Prostate gland (tissue), 2 donors: ENCODE measurements around the gene SORBS1. TPM values are rescaled to one million over a fixed set of nuclear protein-coding genes. Genes with fewer than 3 reads are reported as not detected.

Experiments used
- DNase-seq: peaks from one replicate; pipeline ENCODE4 v3.0.0-alpha.2; 2019; ENCODE audit warnings: low spot score
- H3K27ac ChIP-seq, 2 donors: fragments of 200-600 bp; sonication (generic); 2 replicates each; pipeline ENCODE4 v1.5.1; 2017 to 2019
- H3K27me3 ChIP-seq: fragments of 200-600 bp; sonication (generic); replicated peaks from 2 replicates; pipeline ENCODE4 v1.5.1; 2019; ENCODE audit not compliant: insufficient read depth
- H3K36me3 ChIP-seq, 2 donors: fragments of 200-600 bp; sonication (generic); 1 replicate in 1 of 2; 2 replicates in 1 of 2; pipeline versions ENCODE4 v1.5.1 to v1.8.1; 2017 to 2019
- H3K4me1 ChIP-seq: fragments of 200-600 bp; sonication (generic); replicated peaks from 2 replicates; pipeline ENCODE4 v1.5.1; 2019
- H3K4me3 ChIP-seq, 2 donors: fragments of 200-600 bp; sonication (generic); 2 replicates each; pipeline ENCODE4 v1.5.1; 2017 to 2019
- H3K9me3 ChIP-seq: fragments of 200-600 bp; sonication (generic); 2 replicates; pipeline ENCODE4 v1.5.1; 2017
- POLR2A ChIP-seq: fragments of 450-650 bp; IDR thresholded peaks from one replicate; pipeline ENCODE4 v1.6.1; 2016; ENCODE audit warnings: antibody characterized with exemption, mild to moderate bottlenecking
- POLR2AphosphoS5 ChIP-seq: sonication (generic); formaldehyde crosslinking; IDR thresholded peaks from one replicate; pipeline ENCODE4 v1.6.1; 2017; ENCODE audit warnings: antibody characterized with exemption
- WGBS: methylation state at CpG from one replicate; pipeline ENCODE4 v1.1.5; 2018; 5-methylcytosine and 5-hydroxymethylcytosine counted together
- intact Hi-C: fragments of 100-400 bp; cut with DNase I; formaldehyde crosslinking; loops from one replicate; pipeline ENCODE4 v1.14.2; 2022
- total RNA-seq, 2 donors: library from RNA; depleted of rRNA; stranded (reverse); fragments of >200 nt; gene quantifications; one replicate each; pipeline ENCODE4 v1.1.0, GENCODE V29; 2016
- TF ChIP-seq, protein P1 (sequence below), 4 experiments: fragments of 200-600 bp in 2 of 4; fragments of 450-650 bp in 2 of 4; sonication (generic) in 2 of 4; IDR thresholded peaks; 1 replicate in 3 of 4; 2 replicates in 1 of 4; pipeline ENCODE4 v1.5.1; 2016 to 2019; ENCODE audit warnings: antibody characterized with exemption in 4 of 4, mild to moderate bottlenecking in 2 of 4, moderate library complexity in 2 of 4

Gene SORBS1
- total RNA-seq, 2 donors from 2014 or later: 84.6 to 189 TPM

- intact Hi-C loops: no loop called here
- WGBS: 19% methylated on average over 13 of the region's 13 CpGs
- no peaks in the 10 kb centered on the region for H3K27me3 ChIP-seq
- no peak overlapping the region for H3K4me3 ChIP-seq
- no peaks in the 10 kb centered on the region for H3K4me1 ChIP-seq
- TF ChIP-seq POLR2AphosphoS5 (peak; percentile 88), POLR2A (no peak)
- peak overlapping the region; percentile 61 to 74 for H3K27ac ChIP-seq
- no peaks in the 10 kb centered on the region for H3K36me3 ChIP-seq
- DNase-seq: peak; percentile 68
- H3K9me3 ChIP-seq: no peaks in the 10 kb centered on the region
Measured at GRCh38 chr10:95273393-95274312, 287.5 kb downstream of the SORBS1 start.

GRCh38 chr10:95268438-95268837 is 292.7 kb downstream of the SORBS1 start:
- peak overlapping the region; percentile 42 to 45 for H3K27ac ChIP-seq
- intact Hi-C loops: no loop called here
- TF ChIP-seq, protein P1, sequence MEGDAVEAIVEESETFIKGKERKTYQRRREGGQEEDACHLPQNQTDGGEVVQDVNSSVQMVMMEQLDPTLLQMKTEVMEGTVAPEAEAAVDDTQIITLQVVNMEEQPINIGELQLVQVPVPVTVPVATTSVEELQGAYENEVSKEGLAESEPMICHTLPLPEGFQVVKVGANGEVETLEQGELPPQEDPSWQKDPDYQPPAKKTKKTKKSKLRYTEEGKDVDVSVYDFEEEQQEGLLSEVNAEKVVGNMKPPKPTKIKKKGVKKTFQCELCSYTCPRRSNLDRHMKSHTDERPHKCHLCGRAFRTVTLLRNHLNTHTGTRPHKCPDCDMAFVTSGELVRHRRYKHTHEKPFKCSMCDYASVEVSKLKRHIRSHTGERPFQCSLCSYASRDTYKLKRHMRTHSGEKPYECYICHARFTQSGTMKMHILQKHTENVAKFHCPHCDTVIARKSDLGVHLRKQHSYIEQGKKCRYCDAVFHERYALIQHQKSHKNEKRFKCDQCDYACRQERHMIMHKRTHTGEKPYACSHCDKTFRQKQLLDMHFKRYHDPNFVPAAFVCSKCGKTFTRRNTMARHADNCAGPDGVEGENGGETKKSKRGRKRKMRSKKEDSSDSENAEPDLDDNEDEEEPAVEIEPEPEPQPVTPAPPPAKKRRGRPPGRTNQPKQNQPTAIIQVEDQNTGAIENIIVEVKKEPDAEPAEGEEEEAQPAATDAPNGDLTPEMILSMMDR (IDR thresholded peaks at IDR 0.05): no peak
- TF ChIP-seq POLR2AphosphoS5: peak; percentile 10
- no peaks in the 10 kb centered on the region for H3K36me3 ChIP-seq
- no peaks in the 10 kb centered on the region for H3K27me3 ChIP-seq
- H3K9me3 ChIP-seq: no peaks in the 10 kb centered on the region
- no peaks in the 10 kb centered on the region for H3K4me1 ChIP-seq
- no peak for DNase-seq
- no peak overlapping the region for H3K4me3 ChIP-seq
- WGBS: 64% methylated on average over 12 of the region's 12 CpGs

- WGBS: 92% methylated on average over 3 of the region's 3 CpGs
- Histone ChIP-seq H3K9me3 (no peaks in the 10 kb centered on the region), H3K36me3 (no peaks in the 10 kb centered on the region), H3K27me3 (no peaks in the 10 kb centered on the region), H3K27ac (no peak overlapping the region), H3K4me3 (no peak overlapping the region), H3K4me1 (no peaks in the 10 kb centered on the region)
- intact Hi-C loops: no loop called here
- no peak for TF ChIP-seq POLR2AphosphoS5
- TF ChIP-seq, protein P1 (IDR thresholded peaks at IDR 0.05): no peak
- no peak for DNase-seq
Measured at GRCh38 chr10:95267251-95267650, 293.9 kb downstream of the SORBS1 start.

GRCh38 chr10:95266674-95267095 is 294.5 kb downstream of the SORBS1 start:
- WGBS: 17% methylated on average over 1 of the region's 1 CpG
- Histone ChIP-seq H3K4me1 (no peaks in the 10 kb centered on the region), H3K27me3 (no peaks in the 10 kb centered on the region), H3K36me3 (no peaks in the 10 kb centered on the region), H3K4me3 (no peak overlapping the region), H3K27ac (peak overlapping the region; percentile 0 to 26), H3K9me3 (no peaks in the 10 kb centered on the region)
- TF ChIP-seq, protein P1 (IDR thresholded peaks at IDR 0.05): no peak
- peak; percentile 2 for TF ChIP-seq POLR2A
- TF ChIP-seq POLR2AphosphoS5: peak; percentile 61
- intact Hi-C loops: no loop called here
- DNase-seq: no peak

DNA sequence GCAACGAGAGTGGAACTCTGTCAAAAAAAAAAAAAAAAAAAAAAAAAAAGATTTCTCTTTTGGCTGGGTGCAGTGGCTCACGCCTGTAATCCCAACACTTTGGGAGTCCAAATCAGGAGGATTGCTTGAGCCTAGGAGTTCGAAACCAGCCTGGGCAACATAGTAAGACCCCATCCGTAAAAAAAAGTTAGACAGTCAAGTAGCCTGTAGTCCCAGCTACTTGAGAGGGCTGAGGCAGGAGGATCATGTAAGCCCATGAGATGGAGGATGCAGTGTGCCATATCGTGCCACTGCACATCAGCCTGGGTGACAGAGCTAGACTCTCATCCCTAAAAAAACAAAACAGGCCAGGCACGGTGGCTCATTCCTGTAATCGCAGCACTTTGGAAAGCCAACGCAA is 295.6 kb downstream of the SORBS1 start:
- no peaks in the 10 kb centered on the region for H3K27me3 ChIP-seq
- no peak overlapping the region for H3K27ac ChIP-seq
- no peaks in the 10 kb centered on the region for H3K4me1 ChIP-seq
- no peaks in the 10 kb centered on the region for H3K9me3 ChIP-seq
- intact Hi-C loops: no loop called here
- no peak overlapping the region for H3K4me3 ChIP-seq
- DNase-seq: no peak
- no peaks in the 10 kb centered on the region for H3K36me3 ChIP-seq
- TF ChIP-seq POLR2A (no peak), POLR2AphosphoS5 (no peak)
- TF ChIP-seq, protein P1 (IDR thresholded peaks at IDR 0.05): no peak
- 95% methylated on average over 8 of the region's 8 CpGs for WGBS
